CD1c-positive myeloid dendritic cell (primary cell): Measurements from ENCODE around the gene UNC5B.
"Not testable (repeated sequence)": the region's sequence is repeated elsewhere in the genome, so short reads cannot be mapped to it uniquely, and the experiment has no call there.

Experiments used
- DNase-seq: peaks from one replicate; pipeline ENCODE4 v3.0.0-alpha.2; 2016; ENCODE audit errors: extremely low spot score

Gene UNC5B

DNA sequence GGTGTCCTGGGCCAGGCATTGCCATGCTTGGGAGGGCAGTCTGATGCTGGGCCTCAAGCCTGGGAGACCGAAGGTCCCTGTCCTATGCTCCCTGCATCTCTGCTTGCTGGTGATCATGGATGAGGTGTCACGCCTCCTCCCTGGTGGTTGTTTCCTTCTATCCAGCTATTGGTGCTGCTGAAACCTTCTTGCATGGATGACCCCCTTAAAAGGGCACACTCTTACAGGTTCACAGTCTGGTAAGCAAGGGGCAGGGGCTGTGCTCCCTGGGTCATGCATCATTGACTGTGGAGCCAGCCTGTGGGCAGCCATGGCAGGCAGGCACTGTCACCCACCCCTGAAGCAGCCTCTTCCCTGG, 69.9 kb downstream of the UNC5B start:
- DNase-seq: no peak

- no peak for DNase-seq
These were observed 71.0 kb downstream of the UNC5B start for GRCh38 chr10:71283410-71283809.

DNA sequence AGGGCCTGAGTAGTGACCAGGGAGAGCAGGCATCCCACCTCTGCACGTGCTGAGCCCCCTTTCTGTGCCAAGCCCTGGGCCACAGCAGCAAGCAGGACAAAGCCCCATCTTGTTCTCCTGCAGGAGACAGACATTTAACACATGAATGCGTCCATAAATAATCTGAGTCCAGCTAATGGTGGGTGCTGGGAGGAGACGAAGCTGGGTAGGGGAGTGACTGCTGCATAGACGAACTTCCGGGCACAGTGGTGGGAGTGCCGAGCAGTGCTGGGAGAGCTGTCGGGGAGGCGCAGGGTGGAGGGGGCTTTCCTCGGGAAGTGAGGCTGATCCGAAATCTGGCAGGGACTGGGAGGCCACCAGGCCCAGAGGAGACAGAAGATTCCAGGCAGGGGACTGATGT, 71.5 kb downstream of the UNC5B start:
- no peak for DNase-seq

- no peak for DNase-seq
These were observed 72.3 kb downstream of the UNC5B start for GRCh38 chr10:71284544-71285179.

DNA sequence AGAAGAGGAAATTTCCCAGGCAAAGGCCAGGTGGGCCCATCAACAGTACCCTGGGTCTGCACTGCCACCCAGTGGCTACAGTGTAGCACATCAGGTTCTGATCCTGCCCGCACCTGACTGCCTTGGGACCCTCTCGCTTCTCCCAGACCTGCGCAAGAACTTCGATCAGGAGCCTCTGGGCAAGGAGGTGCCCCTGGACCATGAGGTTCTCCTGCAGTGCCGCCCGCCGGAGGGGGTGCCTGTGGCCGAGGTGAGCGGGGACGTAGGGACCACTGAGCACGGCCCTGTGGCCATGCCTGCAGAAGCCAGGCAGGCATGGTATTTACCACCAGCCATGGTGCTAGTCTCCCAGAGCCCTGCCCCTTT, 72.8 kb downstream of the UNC5B start:
- peak; percentile 44 for DNase-seq

DNA sequence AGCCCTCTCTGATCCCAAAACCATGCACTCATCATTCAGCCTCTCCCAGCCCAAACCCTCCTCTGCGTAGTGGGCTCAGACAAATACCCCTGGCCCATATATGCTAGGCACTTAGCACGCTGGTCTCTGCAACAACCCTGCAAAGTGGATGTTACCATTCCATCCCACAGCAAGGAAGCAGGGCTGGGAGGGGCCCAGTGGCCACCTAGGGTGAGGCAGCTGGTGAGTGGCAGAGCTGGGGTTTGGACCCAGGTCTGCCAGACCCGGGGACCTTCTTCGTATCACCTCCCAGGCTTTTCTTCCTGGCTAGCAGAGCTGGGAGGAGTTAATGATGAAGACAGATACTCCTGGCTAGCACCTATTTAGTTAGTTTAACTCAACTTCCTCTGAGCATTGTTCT, 73.6 kb downstream of the UNC5B start:
- DNase-seq: no peak

- no peak for DNase-seq
These were observed 74.3 kb downstream of the UNC5B start for GRCh38 chr10:71286521-71287294.

DNA sequence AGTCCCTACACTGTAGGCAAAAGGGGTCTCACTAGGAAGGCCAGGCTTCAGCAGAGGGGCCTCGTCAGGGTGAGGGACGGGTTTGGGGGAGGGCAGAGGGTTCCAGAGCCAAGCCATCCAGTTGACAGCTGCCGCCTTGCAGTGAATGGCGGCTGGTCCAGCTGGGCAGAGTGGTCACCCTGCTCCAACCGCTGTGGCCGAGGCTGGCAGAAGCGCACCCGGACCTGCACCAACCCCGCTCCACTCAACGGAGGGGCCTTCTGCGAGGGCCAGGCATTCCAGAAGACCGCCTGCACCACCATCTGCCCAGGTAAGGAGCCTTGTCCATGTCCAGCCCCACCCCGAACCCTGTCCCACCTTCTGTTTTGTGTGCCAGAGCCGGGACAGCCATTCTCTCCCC, 75.1 kb downstream of the UNC5B start:
- DNase-seq: no peak

- no peak for DNase-seq
These were observed 76.1 kb downstream of the UNC5B start for GRCh38 chr10:71288461-71288860.

DNA sequence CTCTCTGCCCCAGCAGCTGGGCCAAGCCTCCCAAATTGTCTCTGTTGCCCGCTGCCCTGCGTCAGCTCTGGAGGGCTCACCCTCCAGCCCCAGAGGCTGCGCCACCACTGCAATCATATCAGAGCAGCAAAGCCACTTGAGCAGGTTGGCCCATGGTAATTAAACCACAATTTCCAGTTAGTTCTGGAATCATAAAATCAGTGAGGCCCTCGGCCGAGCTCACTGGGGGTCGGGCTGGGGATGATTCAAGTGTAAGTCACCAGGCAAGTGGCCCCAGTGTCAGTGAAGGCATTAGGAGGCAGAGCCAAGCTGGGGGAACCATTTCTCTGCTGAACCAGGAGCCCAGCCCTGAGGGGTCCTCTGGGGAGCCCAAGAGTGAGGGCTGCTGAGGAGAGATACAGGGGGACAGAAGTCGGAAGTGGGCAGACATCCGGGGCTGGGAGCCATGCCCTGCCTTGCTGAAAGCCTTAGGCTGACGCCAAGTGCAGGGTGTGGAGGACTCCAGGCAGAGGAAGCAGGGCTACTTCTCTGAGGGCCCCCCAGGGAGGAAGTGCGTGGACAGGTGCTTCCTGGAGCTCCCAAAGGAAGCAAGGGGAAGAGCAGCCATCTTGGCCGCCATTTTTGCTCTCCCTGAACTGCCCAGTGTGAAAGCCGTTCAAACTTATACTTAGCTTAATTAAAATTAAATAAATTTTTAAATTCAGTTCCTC, 77.2 kb downstream of the UNC5B start:
- DNase-seq: no peak

GRCh38 chr10:71290331-71290730, 78.0 kb downstream of the UNC5B start:
- DNase-seq: no peak

DNA sequence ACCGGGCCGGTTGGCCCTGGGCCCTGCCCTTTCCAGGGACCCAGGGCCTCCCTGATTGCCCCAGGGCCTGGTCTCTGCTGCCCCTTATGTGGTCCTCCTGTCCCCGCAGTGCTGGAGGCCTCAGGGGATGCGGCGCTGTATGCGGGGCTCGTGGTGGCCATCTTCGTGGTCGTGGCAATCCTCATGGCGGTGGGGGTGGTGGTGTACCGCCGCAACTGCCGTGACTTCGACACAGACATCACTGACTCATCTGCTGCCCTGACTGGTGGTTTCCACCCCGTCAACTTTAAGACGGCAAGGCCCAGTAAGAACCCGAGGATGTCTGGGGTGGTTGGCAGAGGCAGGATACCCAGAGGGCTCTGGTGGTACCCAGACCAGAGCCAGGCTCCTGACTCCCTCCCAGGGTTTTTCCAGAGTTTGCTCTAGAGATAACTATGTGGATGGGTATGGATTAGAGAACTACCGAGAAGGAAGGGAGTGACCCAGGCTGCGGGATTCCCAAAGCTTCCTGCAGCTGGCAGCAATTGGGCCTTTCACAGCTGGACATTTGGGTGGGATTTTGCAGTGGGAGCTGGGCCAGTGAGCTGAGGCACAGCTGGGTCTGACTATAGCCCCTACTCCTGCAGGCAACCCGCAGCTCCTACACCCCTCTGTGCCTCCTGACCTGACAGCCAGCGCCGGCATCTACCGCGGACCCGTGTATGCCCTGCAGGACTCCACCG, 78.6 kb downstream of the UNC5B start:
- DNase-seq: no peak

DNA sequence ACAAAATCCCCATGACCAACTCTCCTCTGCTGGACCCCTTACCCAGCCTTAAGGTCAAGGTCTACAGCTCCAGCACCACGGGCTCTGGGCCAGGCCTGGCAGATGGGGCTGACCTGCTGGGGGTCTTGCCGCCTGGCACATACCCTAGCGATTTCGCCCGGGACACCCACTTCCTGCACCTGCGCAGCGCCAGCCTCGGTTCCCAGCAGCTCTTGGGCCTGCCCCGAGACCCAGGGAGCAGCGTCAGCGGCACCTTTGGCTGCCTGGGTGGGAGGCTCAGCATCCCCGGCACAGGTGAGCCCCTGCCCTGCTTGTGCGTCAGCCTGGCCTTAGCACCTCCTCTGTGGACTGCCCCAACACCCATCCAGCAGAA, 79.1 kb downstream of the UNC5B start:
- no peak for DNase-seq

DNA sequence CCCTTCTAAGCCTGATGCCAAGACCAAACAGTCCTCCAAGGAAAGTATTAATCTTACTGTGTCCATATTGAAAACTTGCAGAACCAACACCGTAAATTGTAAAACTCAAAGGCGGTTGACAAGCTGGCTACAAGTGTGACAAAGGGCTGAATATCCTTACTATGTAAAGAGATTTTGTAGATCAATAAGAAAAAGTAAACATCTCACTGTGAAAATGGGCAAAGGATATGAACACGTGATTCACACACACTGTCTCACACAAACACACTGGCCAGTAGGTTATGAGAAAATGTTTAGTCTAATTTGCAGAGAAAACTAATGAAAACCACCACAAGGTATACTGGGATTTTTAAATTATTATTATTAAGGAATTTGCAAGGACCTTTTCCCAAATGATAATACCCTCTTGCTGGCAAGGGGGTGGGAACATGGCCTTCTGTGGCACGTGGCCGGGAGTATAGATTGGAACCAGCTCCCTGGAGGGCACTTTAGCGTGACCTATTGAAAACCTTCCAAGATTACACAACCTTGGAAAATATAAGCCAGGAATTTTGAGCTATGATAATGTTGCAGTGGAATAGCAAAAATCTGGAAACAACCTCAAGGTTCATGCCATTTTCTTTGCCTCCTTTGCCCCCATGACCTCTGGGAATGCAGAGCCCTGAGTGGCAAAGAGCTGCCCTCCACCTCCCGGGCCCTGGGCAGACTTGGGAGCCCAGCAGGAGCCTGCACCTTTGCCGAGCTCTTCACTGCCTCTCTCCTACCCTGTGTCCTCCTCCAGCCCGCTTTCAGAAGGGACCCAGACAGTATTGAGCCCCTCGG, 80.5 kb downstream of the UNC5B start:
- DNase-seq: no peak

DNA sequence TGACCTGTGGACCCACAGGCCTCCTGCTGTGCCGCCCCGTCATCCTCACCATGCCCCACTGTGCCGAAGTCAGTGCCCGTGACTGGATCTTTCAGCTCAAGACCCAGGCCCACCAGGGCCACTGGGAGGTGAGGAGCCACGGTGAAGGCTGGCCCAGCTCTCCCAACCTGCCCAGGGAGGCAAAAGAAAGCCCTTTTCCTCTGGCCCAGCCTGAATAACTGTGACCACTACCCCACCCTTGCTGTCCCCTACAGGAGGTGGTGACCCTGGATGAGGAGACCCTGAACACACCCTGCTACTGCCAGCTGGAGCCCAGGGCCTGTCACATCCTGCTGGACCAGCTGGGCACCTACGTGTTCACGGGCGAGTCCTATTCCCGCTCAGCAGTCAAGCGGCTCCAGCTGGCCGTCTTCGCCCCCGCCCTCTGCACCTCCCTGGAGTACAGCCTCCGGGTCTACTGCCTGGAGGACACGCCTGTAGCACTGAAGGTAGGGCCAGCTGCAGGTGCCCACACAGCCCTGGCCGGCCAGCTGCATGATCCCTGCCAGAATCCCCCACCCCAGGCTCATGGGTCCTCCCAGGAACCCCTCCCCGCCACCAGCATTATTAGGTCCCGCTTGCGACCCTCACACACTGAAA, 81.2 kb downstream of the UNC5B start:
- DNase-seq: no peak

DNA sequence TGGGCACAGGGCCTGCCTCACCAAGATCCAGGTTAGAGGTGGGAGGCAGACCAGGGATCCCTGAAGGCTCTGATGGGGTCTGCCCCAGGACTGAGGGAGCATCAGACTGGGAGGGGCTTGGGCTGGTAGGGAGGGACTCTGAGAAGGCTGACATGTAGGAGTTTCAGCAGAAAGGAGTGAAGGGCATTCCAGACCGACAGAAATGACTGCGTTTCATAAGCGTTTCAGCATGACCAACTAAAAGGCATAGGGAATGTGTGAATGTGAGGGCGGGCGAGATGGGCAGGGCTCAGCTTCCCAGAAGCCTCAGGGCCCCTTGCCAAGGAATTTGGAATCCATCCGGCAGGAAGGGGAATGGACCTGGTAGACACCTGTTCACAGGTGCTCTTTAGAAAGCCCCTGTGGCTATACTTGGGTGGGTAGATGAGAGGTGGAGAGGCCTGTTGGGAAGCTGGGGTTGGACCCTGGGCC, 81.8 kb downstream of the UNC5B start:
- DNase-seq: no peak

DNA sequence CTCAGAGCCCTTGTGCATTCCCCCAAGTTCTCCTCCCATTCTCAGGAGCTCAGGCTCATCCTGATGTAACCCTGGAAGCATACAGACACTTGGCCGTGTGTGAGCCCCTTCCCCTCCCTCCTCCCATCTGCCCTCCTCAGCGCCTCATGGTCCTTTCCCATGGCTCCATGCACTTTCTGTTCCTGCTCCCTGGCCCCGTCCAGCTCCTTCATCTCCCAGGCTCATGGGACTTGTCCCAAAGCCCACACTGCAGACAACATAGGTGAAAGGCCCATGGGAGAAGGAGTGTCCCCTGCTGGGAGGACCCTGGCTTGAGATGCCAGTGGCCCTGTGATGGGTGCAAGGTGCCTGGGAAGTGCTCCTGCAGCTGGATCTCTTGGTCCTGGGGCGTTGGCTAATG, 82.5 kb downstream of the UNC5B start:
- DNase-seq: no peak

GRCh38 chr10:71295641-71296040, 83.3 kb downstream of the UNC5B start:
- DNase-seq: no peak

DNA sequence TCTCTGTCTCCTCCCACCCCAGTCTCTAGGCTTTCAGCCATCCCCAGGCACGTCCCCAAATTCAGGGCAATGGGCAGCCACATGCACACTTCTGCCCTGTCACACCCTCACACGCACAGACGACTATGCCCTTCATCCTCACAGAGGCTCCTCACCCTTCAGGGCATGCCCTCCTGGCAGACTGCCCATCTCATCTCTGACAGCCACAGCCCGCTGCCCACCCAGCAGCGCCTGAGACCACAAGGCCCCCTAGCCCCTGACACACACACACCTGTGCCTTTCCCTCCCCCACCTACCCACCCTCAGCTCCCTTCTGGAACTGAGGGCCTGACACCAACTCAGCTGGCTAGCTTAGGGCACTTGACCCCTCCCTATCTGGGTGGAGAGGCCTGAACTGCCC, 83.7 kb downstream of the UNC5B start:
- no peak for DNase-seq

GRCh38 chr10:71296811-71297210, 84.4 kb downstream of the UNC5B start:
- not testable (repeated sequence) for DNase-seq

DNA sequence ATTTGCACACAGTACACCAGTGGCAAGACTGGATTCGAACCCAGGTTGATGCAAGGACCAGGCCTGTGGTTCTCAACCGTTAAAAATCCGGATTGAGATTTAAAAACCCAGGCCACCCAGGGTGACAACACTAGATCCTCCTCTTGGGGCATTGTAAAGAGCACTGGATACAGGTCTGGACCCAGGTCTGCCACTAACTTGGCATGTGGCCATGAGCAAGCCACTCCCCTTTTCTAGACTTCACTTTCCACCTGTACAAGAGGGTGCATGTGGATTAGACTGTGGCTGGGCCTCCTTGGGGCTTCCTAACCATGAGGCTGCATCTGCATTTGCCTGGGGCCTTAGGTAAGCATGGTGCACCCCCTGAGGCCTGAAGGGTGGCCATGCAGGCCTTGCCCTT, 85.0 kb downstream of the UNC5B start:
- no peak for DNase-seq
